Lung (tissue), 12 donors: ENCODE measurements around the gene CSGALNACT2. TPM values are rescaled to one million over a fixed set of nuclear protein-coding genes. Genes with fewer than 3 reads are reported as not detected.

Experiments
- ATAC-seq: fragments of 200-7000 bp; cut with Tn5 transposase; one replicate; pipeline ENCODE4 v1.9.1; 2020; ENCODE audit warnings: moderate number of reproducible peaks; ENCODE audit not compliant: insufficient read depth, low FRiP score
- DNase-seq, 3 donors: peaks; one replicate each; pipeline ENCODE4 v3.0.0-alpha.2; 2013 to 2017
- H3K27ac ChIP-seq, 2 donors: one replicate each; pipeline ENCODE4 v1.5.1; 2013; ENCODE audit warnings: mild to moderate bottlenecking in 2 of 2, moderate library complexity in 2 of 2, control low read depth in 1 of 2, inconsistent platforms in 1 of 2, low read depth in 1 of 2, low read length in 1 of 2
- H3K27me3 ChIP-seq, 3 donors: one replicate each; pipeline ENCODE4 v1.5.1; 2013; ENCODE audit warnings: low read length in 2 of 3; ENCODE audit not compliant: control insufficient read depth in 3 of 3, insufficient read depth in 3 of 3
- H3K36me3 ChIP-seq, 4 donors: one replicate each; pipeline ENCODE4 v1.5.1; 2013; ENCODE audit warnings: low read length in 4 of 4, mild to moderate bottlenecking in 1 of 4, moderate library complexity in 1 of 4; ENCODE audit not compliant: control insufficient read depth in 4 of 4, insufficient read depth in 4 of 4
- H3K4me1 ChIP-seq, 5 donors: one replicate each; pipeline ENCODE4 v1.5.1; 2013; ENCODE audit warnings: low read length in 5 of 5, mild to moderate bottlenecking in 2 of 5, moderate library complexity in 1 of 5; ENCODE audit not compliant: control insufficient read depth in 5 of 5, insufficient read depth in 5 of 5
- H3K4me3 ChIP-seq: one replicate; pipeline ENCODE4 v1.5.1; 2013; ENCODE audit warnings: mild to moderate bottlenecking, control low read depth, moderate library complexity
- H3K9ac ChIP-seq, 2 donors: one replicate each; pipeline ENCODE4 v1.5.1; 2013; ENCODE audit warnings: low read length in 2 of 2, control low read depth in 1 of 2; ENCODE audit not compliant: insufficient read depth in 1 of 2
- H3K9me3 ChIP-seq, 4 donors: one replicate each; pipeline ENCODE4 v1.5.1; 2013; ENCODE audit warnings: low read length in 3 of 4, mild to moderate bottlenecking in 1 of 4, moderate library complexity in 1 of 4; ENCODE audit not compliant: control insufficient read depth in 4 of 4, insufficient read depth in 3 of 4
- CTCF ChIP-seq: IDR thresholded peaks from 2 replicates; pipeline ENCODE4 v1.5.1; 2012; ENCODE audit warnings: mild to moderate bottlenecking; ENCODE audit errors: control extremely low read depth, extremely low read depth
- WGBS, 2 donors: extraction: QIAGEN DNeasy Blood & Tissue Kit; methylation state at CpG; one replicate each; pipeline ENCODE4 v1.1.7; 2013; 5-methylcytosine and 5-hydroxymethylcytosine counted together
- polyA plus RNA-seq, 2 donors: library from polyadenylated mRNA; stranded (reverse); fragments of 200-250 nt; gene quantifications; one replicate each; pipeline ENCODE4 v1.2.1, GENCODE V29; 2013
- total RNA-seq, 2 donors: library from RNA; depleted of rRNA in 1 of 2; stranded (reverse); fragments of >200 nt in 1 of 2; gene quantifications; one replicate each; pipeline ENCODE4 v1.2.1, GENCODE V29; 2014 to 2021
- donor health status: control.
- donor health status: control.
- donor health status: Bipolar disorder and iron deficiency.
- donor health status: healthy.
- donor health status: DM: yes; HTN: yes; CAD: no.

CSGALNACT2 gene
- total and polyA plus RNA-seq, 4 donors: 9.8 to 48.4 (median 33.3) TPM

GRCh38 chr10:43198682-43199005 is 60.4 kb downstream of the CSGALNACT2 start:
- Histone ChIP-seq H3K27ac (no peak overlapping the region), H3K9ac (no peak overlapping the region), H3K4me1 (peaks cover 0 to 11% (median 9%) of the 10 kb centered on the region in 5 donors), H3K27me3 (no peaks in the 10 kb centered on the region), H3K36me3 (no peaks in the 10 kb centered on the region), H3K4me3 (no peak overlapping the region), H3K9me3 (no peaks in the 10 kb centered on the region)
- TF ChIP-seq CTCF: no peak
- 85 to 91% methylated on average over 10 of the region's 10 CpGs for WGBS, 2 donors
- DNase-seq: no peak
- no peak for ATAC-seq

GRCh38 chr10:43199088-43199683 is 60.9 kb downstream of the CSGALNACT2 start:
- Histone ChIP-seq H3K9me3 (no peaks in the 10 kb centered on the region), H3K27ac (no peak overlapping the region), H3K4me3 (no peak overlapping the region), H3K36me3 (no peaks in the 10 kb centered on the region), H3K9ac (no peak overlapping the region), H3K4me1 (peaks cover 0 to 11% (median 9%) of the 10 kb centered on the region in 5 donors), H3K27me3 (no peaks in the 10 kb centered on the region)
- DNase-seq (no peak), ATAC-seq (no peak)
- WGBS, 2 donors: 93 to 97% methylated on average over 16 of the region's 16 CpGs
- no peak for TF ChIP-seq CTCF

- H3K4me3 ChIP-seq: no peak overlapping the region
- ATAC-seq: no peak
- WGBS, 2 donors: 95 to 97% methylated on average over 15 of the region's 15 CpGs
- no peaks in the 10 kb centered on the region for H3K36me3 ChIP-seq
- H3K4me1 ChIP-seq: peaks cover 0 to 10% (median 9%) of the 10 kb centered on the region in 5 donors
- H3K9me3 ChIP-seq: no peaks in the 10 kb centered on the region
- no peaks in the 10 kb centered on the region for H3K27me3 ChIP-seq
- no peak overlapping the region for H3K9ac ChIP-seq
- DNase-seq: no peak
- no peak overlapping the region for H3K27ac ChIP-seq
- no peak for TF ChIP-seq CTCF
Measured at GRCh38 chr10:43199684-43200537, 61.7 kb downstream of the CSGALNACT2 start.
